ENCODE data around the gene ARMS2. TPM values are rescaled to one million over a fixed set of nuclear protein-coding genes. Genes with fewer than 3 reads are reported as not detected.

The ARMS2 gene
- total and polyA plus RNA-seq, 4 experiments from 2014 or later: not detected

GRCh38 chr10:122499491-122499941 lies 45.1 kb downstream of the ARMS2 start:
- Histone ChIP-seq H3K36me3 (ENCODE audit: insufficient read depth, low read length) (no peaks in the 10 kb centered on the region), H3K9me3 (ENCODE audit: control insufficient read depth in 1 of 2, low read length in 2 of 2) (no peaks in the 10 kb centered on the region), H3K4me3 (ENCODE audit: low read length in 2 of 2) (no peak overlapping the region), H3K27me3 (ENCODE audit: insufficient read depth, low read length) (no peaks in the 10 kb centered on the region), H3K4me1 (ENCODE audit: insufficient read depth, low read length) (peaks cover 21% of the 10 kb centered on the region), H3K27ac (ENCODE audit: low read depth, low read length) (no peak overlapping the region)
- Mint-ChIP-seq H3K27ac (no peak overlapping the region), H3K27me3 (no peaks in the 10 kb centered on the region), H3K36me3 (peaks cover 0 to 2% of the 10 kb centered on the region in 2 donors), H3K9me3 (no peaks in the 10 kb centered on the region), H3K4me3 (no peak overlapping the region), H3K4me1 (peaks cover 15 to 32% (median 22%) of the 10 kb centered on the region in 4 donors)
- intact Hi-C loops (cut with micrococcal nuclease): no loop called here
- POLR2A ChIA-PET (ENCODE audit: partially characterized antibody): no interaction called here
- DNase-seq: no peak
- CTCF ChIA-PET (ENCODE audit: partially characterized antibody): interaction anchor here (0.9 to 1.6 kb wide), 4 partner anchors 15 to 66 kb away, joined by 3 to 6 read pairs (median 4); no protein-coding TSS in a partner anchor

GRCh38 chr10:122500194-122500593 lies 45.7 kb downstream of the ARMS2 start:
- Mint-ChIP-seq H3K36me3 (peaks cover 0 to 2% of the 10 kb centered on the region in 2 donors), H3K9me3 (no peaks in the 10 kb centered on the region), H3K27ac (peak overlapping the region in 1 of 7 donors; percentile 48), H3K4me3 (no peak overlapping the region), H3K27me3 (no peaks in the 10 kb centered on the region), H3K4me1 (peaks cover 15 to 31% (median 21%) of the 10 kb centered on the region in 4 donors)
- Histone ChIP-seq H3K27ac (ENCODE audit: low read depth, low read length) (no peak overlapping the region), H3K4me3 (ENCODE audit: low read length in 2 of 2) (no peak overlapping the region), H3K4me1 (ENCODE audit: insufficient read depth, low read length) (peaks cover 18% of the 10 kb centered on the region), H3K9me3 (ENCODE audit: control insufficient read depth in 1 of 2, low read length in 2 of 2) (no peaks in the 10 kb centered on the region), H3K27me3 (ENCODE audit: insufficient read depth, low read length) (no peaks in the 10 kb centered on the region), H3K36me3 (ENCODE audit: insufficient read depth, low read length) (no peaks in the 10 kb centered on the region)
- intact Hi-C loops (cut with micrococcal nuclease): no loop called here
- ChIA-PET POLR2A (ENCODE audit: partially characterized antibody) (interaction anchor here (0.8 kb wide), 1 partner anchor 126 kb away, joined by 3 read pairs; no protein-coding TSS in a partner anchor), CTCF (ENCODE audit: partially characterized antibody) (interaction anchor here (0.9 to 1.6 kb wide), 2 partner anchors 16 to 65 kb away, joined by 4 to 6 read pairs; no protein-coding TSS in a partner anchor)
- DNase-seq: no peak

GRCh38 chr10:122500726-122501125 lies 46.3 kb downstream of the ARMS2 start:
- Mint-ChIP-seq H3K4me1 (peaks cover 12 to 25% (median 17%) of the 10 kb centered on the region in 4 donors), H3K4me3 (no peak overlapping the region), H3K36me3 (peaks cover 0 to 2% of the 10 kb centered on the region in 2 donors), H3K9me3 (no peaks in the 10 kb centered on the region), H3K27ac (no peak overlapping the region), H3K27me3 (no peaks in the 10 kb centered on the region)
- no peak for DNase-seq
- no peaks in the 10 kb centered on the region for H3K27me3 ChIP-seq (ENCODE audit: insufficient read depth, low read length)
- no peaks in the 10 kb centered on the region for H3K9me3 ChIP-seq (ENCODE audit: control insufficient read depth in 1 of 2, low read length in 2 of 2)
- CTCF ChIA-PET (ENCODE audit: partially characterized antibody): interaction anchor here (0.9 kb wide), 1 partner anchor 16 kb away, joined by 4 read pairs; no protein-coding TSS in a partner anchor
- no peak overlapping the region for H3K4me3 ChIP-seq (ENCODE audit: low read length in 2 of 2)
- POLR2A ChIA-PET (ENCODE audit: partially characterized antibody): interaction anchor here (0.8 kb wide), 1 partner anchor 127 kb away, joined by 3 read pairs; no protein-coding TSS in a partner anchor
- no peaks in the 10 kb centered on the region for H3K36me3 ChIP-seq (ENCODE audit: insufficient read depth, low read length)
- H3K27ac ChIP-seq (ENCODE audit: low read depth, low read length): no peak overlapping the region
- intact Hi-C loops (cut with micrococcal nuclease): no loop called here
- peaks cover 12% of the 10 kb centered on the region for H3K4me1 ChIP-seq (ENCODE audit: insufficient read depth, low read length)

- Mint-ChIP-seq H3K27me3 (no peaks in the 10 kb centered on the region), H3K9me3 (no peaks in the 10 kb centered on the region), H3K36me3 (no peaks in the 10 kb centered on the region), H3K27ac (peak overlapping the region in 1 of 7 donors; percentile 4), H3K4me3 (no peak overlapping the region), H3K4me1 (peaks cover 0 to 11% (median 4%) of the 10 kb centered on the region in 4 donors)
- H3K36me3 ChIP-seq (ENCODE audit: insufficient read depth, low read length): no peaks in the 10 kb centered on the region
- H3K27me3 ChIP-seq (ENCODE audit: insufficient read depth, low read length): no peaks in the 10 kb centered on the region
- no peaks in the 10 kb centered on the region for H3K9me3 ChIP-seq (ENCODE audit: control insufficient read depth in 1 of 2, low read length in 2 of 2)
- H3K27ac ChIP-seq (ENCODE audit: low read depth, low read length): no peak overlapping the region
- intact Hi-C loops (cut with micrococcal nuclease): no loop called here
- CTCF ChIA-PET (ENCODE audit: partially characterized antibody): interaction anchor here (0.8 to 1.3 kb wide), 4 partner anchors 9 to 68 kb away, joined by 3 to 7 read pairs (median 4); no protein-coding TSS in a partner anchor
- DNase-seq: no peak
- POLR2A ChIA-PET (ENCODE audit: partially characterized antibody): interaction anchor here (0.6 to 1.3 kb wide), 2 partner anchors 13 to 199 kb away, joined by 3 read pairs; no protein-coding TSS in a partner anchor
- H3K4me1 ChIP-seq (ENCODE audit: insufficient read depth, low read length): no peaks in the 10 kb centered on the region
- H3K4me3 ChIP-seq (ENCODE audit: low read length in 2 of 2): no peak overlapping the region
Observed at GRCh38 chr10:122503012-122503411, 48.6 kb downstream of the ARMS2 start.

GRCh38 chr10:122503886-122504609 lies 49.6 kb downstream of the ARMS2 start:
- ChIA-PET POLR2A (ENCODE audit: partially characterized antibody) (interaction anchor here (0.6 to 1.3 kb wide), 2 partner anchors 12 to 200 kb away, joined by 3 read pairs; no protein-coding TSS in a partner anchor), CTCF (ENCODE audit: partially characterized antibody) (interaction anchor here (0.8 to 1.7 kb wide), 4 partner anchors 9 to 69 kb away, joined by 3 to 7 read pairs (median 6); no protein-coding TSS in a partner anchor)
- no peak overlapping the region for H3K4me3 Mint-ChIP-seq
- H3K36me3 ChIP-seq (ENCODE audit: insufficient read depth, low read length): no peaks in the 10 kb centered on the region
- no peaks in the 10 kb centered on the region for H3K4me1 ChIP-seq (ENCODE audit: insufficient read depth, low read length)
- H3K36me3 Mint-ChIP-seq: no peaks in the 10 kb centered on the region
- H3K27ac ChIP-seq (ENCODE audit: low read depth, low read length): no peak overlapping the region
- no peaks in the 10 kb centered on the region for H3K9me3 Mint-ChIP-seq
- intact Hi-C loops (cut with micrococcal nuclease): no loop called here
- no peak overlapping the region for H3K4me3 ChIP-seq (ENCODE audit: low read length in 2 of 2)
- H3K27ac Mint-ChIP-seq: no peak overlapping the region
- no peaks in the 10 kb centered on the region for H3K9me3 ChIP-seq (ENCODE audit: control insufficient read depth in 1 of 2, low read length in 2 of 2)
- peaks cover 0 to 7% (median 0%) of the 10 kb centered on the region in 4 donors for H3K4me1 Mint-ChIP-seq
- no peak for DNase-seq
- H3K27me3 Mint-ChIP-seq: no peaks in the 10 kb centered on the region
- H3K27me3 ChIP-seq (ENCODE audit: insufficient read depth, low read length): no peaks in the 10 kb centered on the region

- ChIA-PET POLR2A (ENCODE audit: partially characterized antibody) (no interaction called here), CTCF (ENCODE audit: partially characterized antibody) (interaction anchor here (1.7 to 2.2 kb wide), 2 partner anchors 9 to 61 kb away, joined by 7 to 9 read pairs; no protein-coding TSS in a partner anchor)
- intact Hi-C loops (cut with micrococcal nuclease): no loop called here
Observed at GRCh38 chr10:122504610-122504950, 50.1 kb downstream of the ARMS2 start.

GRCh38 chr10:122505011-122505410 lies 50.6 kb downstream of the ARMS2 start:
- no peaks in the 10 kb centered on the region for H3K27me3 ChIP-seq (ENCODE audit: insufficient read depth, low read length)
- Mint-ChIP-seq H3K27me3 (no peaks in the 10 kb centered on the region), H3K4me1 (no peaks in the 10 kb centered on the region), H3K4me3 (no peak overlapping the region), H3K27ac (peak overlapping the region in 1 of 7 donors; percentile 50), H3K9me3 (no peaks in the 10 kb centered on the region), H3K36me3 (no peaks in the 10 kb centered on the region)
- no peaks in the 10 kb centered on the region for H3K36me3 ChIP-seq (ENCODE audit: insufficient read depth, low read length)
- no peaks in the 10 kb centered on the region for H3K9me3 ChIP-seq (ENCODE audit: control insufficient read depth in 1 of 2, low read length in 2 of 2)
- intact Hi-C loops (cut with micrococcal nuclease): no loop called here
- CTCF ChIA-PET (ENCODE audit: partially characterized antibody): interaction anchor here (1.7 to 2.2 kb wide), 2 partner anchors 10 to 60 kb away, joined by 7 to 9 read pairs; no protein-coding TSS in a partner anchor
- no peak overlapping the region for H3K27ac ChIP-seq (ENCODE audit: low read depth, low read length)
- DNase-seq: no peak
- H3K4me3 ChIP-seq (ENCODE audit: low read length in 2 of 2): no peak overlapping the region
- POLR2A ChIA-PET (ENCODE audit: partially characterized antibody): no interaction called here
- H3K4me1 ChIP-seq (ENCODE audit: insufficient read depth, low read length): no peaks in the 10 kb centered on the region

More at GRCh38 chr10:122504610-122504950, 50.1 kb downstream of the ARMS2 start:
- Mint-ChIP-seq H3K9me3 (no peaks in the 10 kb centered on the region), H3K27me3 (no peaks in the 10 kb centered on the region), H3K27ac (no peak overlapping the region), H3K4me1 (peaks cover 0 to 2% (median 0%) of the 10 kb centered on the region in 4 donors), H3K4me3 (no peak overlapping the region), H3K36me3 (no peaks in the 10 kb centered on the region)
- Histone ChIP-seq H3K36me3 (ENCODE audit: insufficient read depth, low read length) (no peaks in the 10 kb centered on the region), H3K27ac (ENCODE audit: low read depth, low read length) (no peak overlapping the region), H3K4me1 (ENCODE audit: insufficient read depth, low read length) (no peaks in the 10 kb centered on the region), H3K27me3 (ENCODE audit: insufficient read depth, low read length) (no peaks in the 10 kb centered on the region), H3K4me3 (ENCODE audit: low read length in 2 of 2) (no peak overlapping the region), H3K9me3 (ENCODE audit: control insufficient read depth in 1 of 2, low read length in 2 of 2) (no peaks in the 10 kb centered on the region)
- DNase-seq: no peak

Measured in CD4-positive, alpha-beta memory T cell (primary cell).